Keratinocyte (primary cell): ENCODE measurements around the gene TRAPPC2L. TPM values are rescaled to one million over a fixed set of nuclear protein-coding genes. Genes with fewer than 3 reads are reported as not detected.

Experiments
- DNase-seq: peaks from one replicate; pipeline ENCODE4 v3.0.0-alpha.2; 2011; ENCODE audit warnings: low read depth, missing footprints, low spot score
- FAIRE-seq: peaks from 2 replicates; lab custom pipeline; 2011; peaks lifted over from hg19 to GRCh38; lab: Jason Lieb, UNC
- H2AFZ ChIP-seq: 2 replicates; pipeline ENCODE4 v1.6.0; 2012; ENCODE audit warnings: low read length, control low read depth, inconsistent platforms; ENCODE audit not compliant: control insufficient read depth
- H3K27ac ChIP-seq: 2 replicates; pipeline ENCODE4 v1.5.1; 2011; ENCODE audit warnings: low read length; ENCODE audit not compliant: control insufficient read depth, insufficient read depth
- H3K27me3 ChIP-seq: 3 replicates; pipeline ENCODE4 v1.6.0; 2011; ENCODE audit warnings: low read length; ENCODE audit not compliant: control insufficient read depth, insufficient read depth; ENCODE audit errors: extremely low read depth
- H3K36me3 ChIP-seq, 2 experiments: 2 replicates in 1 of 2; 3 replicates in 1 of 2; pipeline ENCODE4 v1.5.1; 2011; ENCODE audit warnings: low read length in 2 of 2, mild to moderate bottlenecking in 1 of 2; ENCODE audit not compliant: control insufficient read depth in 2 of 2, insufficient read depth in 2 of 2; ENCODE audit errors: extremely low read depth in 1 of 2
- H3K4me1 ChIP-seq: 3 replicates; pipeline ENCODE4 v1.5.1; 2011; ENCODE audit warnings: low read length; ENCODE audit not compliant: control insufficient read depth, insufficient read depth; ENCODE audit errors: extremely low read depth
- H3K4me2 ChIP-seq: 3 replicates; pipeline ENCODE4 v1.6.0; 2011; ENCODE audit warnings: low read depth, low read length; ENCODE audit not compliant: control insufficient read depth, insufficient read depth; ENCODE audit errors: extremely low read depth
- H3K4me3 ChIP-seq, 3 experiments: fragments of 200-600 bp in 1 of 3; sonication (generic) in 1 of 3; 2 replicates in 2 of 3; 3 replicates in 1 of 3; pipeline ENCODE4 v1.5.1; 2011 to 2016; ENCODE audit warnings: low read length in 3 of 3, mild to moderate bottlenecking in 3 of 3, control low read depth in 2 of 3, inconsistent platforms in 1 of 3, low read depth in 1 of 3, mixed read lengths in 1 of 3, mixed run types in 1 of 3, moderate library complexity in 1 of 3; ENCODE audit not compliant: control insufficient read depth in 2 of 3, insufficient read depth in 2 of 3; ENCODE audit errors: extremely low read depth in 1 of 3
- H3K79me2 ChIP-seq: 2 replicates; pipeline ENCODE4 v1.6.0; 2012; ENCODE audit warnings: low read length; ENCODE audit not compliant: control insufficient read depth, insufficient read depth
- H3K9ac ChIP-seq: 3 replicates; pipeline ENCODE4 v1.6.0; 2011; ENCODE audit warnings: low read length; ENCODE audit not compliant: control insufficient read depth, insufficient read depth; ENCODE audit errors: extremely low read depth
- H3K9me1 ChIP-seq: 3 replicates; pipeline ENCODE4 v1.6.0; 2011; ENCODE audit warnings: low read length; ENCODE audit not compliant: control insufficient read depth, insufficient read depth; ENCODE audit errors: extremely low read depth
- H3K9me3 ChIP-seq: 2 replicates; pipeline ENCODE4 v1.5.1; 2012; ENCODE audit warnings: low read depth, low read length; ENCODE audit not compliant: control insufficient read depth
- H4K20me1 ChIP-seq: 3 replicates; pipeline ENCODE4 v1.6.0; 2011; ENCODE audit warnings: low read length; ENCODE audit not compliant: control insufficient read depth, insufficient read depth; ENCODE audit errors: extremely low read depth
- EZH2 ChIP-seq: IDR thresholded peaks from one replicate; pipeline ENCODE4 v1.6.1; 2012; ENCODE audit warnings: inconsistent platforms, mild to moderate bottlenecking, low read length, moderate library complexity
- dilution Hi-C: fragments of 300-500 bp; cut with MboI; formaldehyde crosslinking; loops from one replicate; pipeline ENCODE4 v1.7.0; 2020; ENCODE audit warnings: low sequenced_read_pairs; ENCODE audit not compliant: extremely low pct_ligation_motif_present
- polyA plus RNA-seq, 5 experiments: library from polyadenylated mRNA; depleted of rRNA in 3 of 5; stranded (reverse) in 3 of 5; stranded (forward) in 1 of 5; unstranded in 1 of 5; fragments of >200 nt; gene quantifications; 1 replicate in 1 of 5; 2 replicates in 3 of 5; 3 replicates in 1 of 5; pipeline versions ENCODE4 v1.2.1 to v1.2.3, GENCODE V29; 2011 to 2012; ENCODE audit warnings: missing spikeins in 2 of 5, low read depth in 1 of 5, low replicate concordance in 1 of 5
- TF ChIP-seq, protein P1 (sequence below), 3 experiments: IDR thresholded peaks in 1 of 3; conservative IDR thresholded peaks in 1 of 3; optimal IDR thresholded peaks in 1 of 3; 2 replicates in 2 of 3; 3 replicates in 1 of 3; pipeline versions ENCODE3 to v1.5.1; 2011; ENCODE audit warnings: low read length in 3 of 3, mild to moderate bottlenecking in 3 of 3, moderate library complexity in 2 of 3, control low read depth in 1 of 3, inconsistent platforms in 1 of 3; ENCODE audit not compliant: insufficient read depth in 2 of 3; ENCODE audit errors: extremely low read depth in 1 of 3

Gene TRAPPC2L
- polyA plus RNA-seq, 1 donor (not counting 4 experiments of a cell fraction or from before 2014, with no cell fraction given): 139 TPM

DNA sequence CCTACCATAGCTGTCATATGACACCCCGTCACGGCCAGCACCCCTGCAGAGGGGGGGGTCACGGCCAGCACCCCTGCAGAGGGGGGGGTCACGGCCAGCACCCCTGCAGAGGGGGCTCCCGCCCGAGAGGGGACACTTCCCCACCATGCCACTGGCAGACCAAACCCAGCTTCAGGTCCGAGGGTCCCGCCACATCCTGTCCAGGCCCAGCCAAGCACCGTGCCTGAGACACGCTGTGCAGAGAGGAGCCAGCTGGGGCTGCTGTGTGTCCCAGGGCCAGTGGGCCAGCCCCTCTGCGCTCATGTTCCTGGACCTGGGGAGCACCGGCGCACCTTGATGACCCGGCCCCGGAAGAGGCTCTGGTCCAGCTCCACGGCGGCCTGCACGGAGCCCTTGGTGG lies 7.6 kb downstream of the TRAPPC2L start:
- no peak overlapping the region for H3K4me2 ChIP-seq
- no peaks in the 10 kb centered on the region for H4K20me1 ChIP-seq
- dilution Hi-C loops: no loop called here
- no peak overlapping the region for H3K9ac ChIP-seq
- DNase-seq: no peak
- no peak overlapping the region for H3K4me3 ChIP-seq
- H3K79me2 ChIP-seq: no peaks in the 10 kb centered on the region
- TF ChIP-seq, protein P1, sequence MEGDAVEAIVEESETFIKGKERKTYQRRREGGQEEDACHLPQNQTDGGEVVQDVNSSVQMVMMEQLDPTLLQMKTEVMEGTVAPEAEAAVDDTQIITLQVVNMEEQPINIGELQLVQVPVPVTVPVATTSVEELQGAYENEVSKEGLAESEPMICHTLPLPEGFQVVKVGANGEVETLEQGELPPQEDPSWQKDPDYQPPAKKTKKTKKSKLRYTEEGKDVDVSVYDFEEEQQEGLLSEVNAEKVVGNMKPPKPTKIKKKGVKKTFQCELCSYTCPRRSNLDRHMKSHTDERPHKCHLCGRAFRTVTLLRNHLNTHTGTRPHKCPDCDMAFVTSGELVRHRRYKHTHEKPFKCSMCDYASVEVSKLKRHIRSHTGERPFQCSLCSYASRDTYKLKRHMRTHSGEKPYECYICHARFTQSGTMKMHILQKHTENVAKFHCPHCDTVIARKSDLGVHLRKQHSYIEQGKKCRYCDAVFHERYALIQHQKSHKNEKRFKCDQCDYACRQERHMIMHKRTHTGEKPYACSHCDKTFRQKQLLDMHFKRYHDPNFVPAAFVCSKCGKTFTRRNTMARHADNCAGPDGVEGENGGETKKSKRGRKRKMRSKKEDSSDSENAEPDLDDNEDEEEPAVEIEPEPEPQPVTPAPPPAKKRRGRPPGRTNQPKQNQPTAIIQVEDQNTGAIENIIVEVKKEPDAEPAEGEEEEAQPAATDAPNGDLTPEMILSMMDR (optimal IDR thresholded peaks at IDR 0.05 in 1 of 3, IDR thresholded peaks at IDR 0.05 in 1 of 3, conservative IDR thresholded peaks at IDR 0.05 in 1 of 3; ENCODE audit: extremely low read depth in 1 of 3, insufficient read depth in 2 of 3, low read length in 3 of 3): no peak
- TF ChIP-seq EZH2: no peak
- FAIRE-seq: no peak
- peaks cover 17% of the 10 kb centered on the region for H3K27me3 ChIP-seq
- H3K27ac ChIP-seq: no peak overlapping the region
- H3K9me1 ChIP-seq: no peaks in the 10 kb centered on the region
- H3K9me3 ChIP-seq: no peaks in the 10 kb centered on the region
- peaks cover under 1 to 18% of the 10 kb centered on the region in 2 experiments for H3K36me3 ChIP-seq
- no peaks in the 10 kb centered on the region for H3K4me1 ChIP-seq
- H2AFZ ChIP-seq: no peak overlapping the region

DNA sequence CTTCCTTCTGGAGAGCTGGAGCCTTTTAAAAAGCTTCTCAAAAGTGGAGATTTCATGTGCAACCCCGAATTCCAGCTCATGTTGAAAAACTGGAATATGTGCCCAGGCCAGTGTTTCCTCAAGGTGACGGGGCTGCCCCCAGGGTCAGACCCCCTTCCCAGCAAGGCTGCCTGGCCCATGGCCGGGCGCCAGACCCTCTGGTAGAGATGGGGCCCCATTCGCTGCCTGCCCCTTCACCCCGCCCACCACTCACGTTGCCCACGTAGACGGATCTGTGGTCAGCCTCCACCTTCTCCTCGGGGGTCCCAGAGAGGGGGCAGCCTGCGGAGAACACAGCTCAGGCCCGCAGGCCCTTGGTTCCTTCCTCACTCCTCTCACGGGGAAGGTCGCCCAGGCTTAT lies 8.4 kb downstream of the TRAPPC2L start:
- Histone ChIP-seq H3K9ac (no peak overlapping the region), H3K9me3 (no peaks in the 10 kb centered on the region), H3K36me3 (peaks cover 0 to 11% of the 10 kb centered on the region in 2 experiments), H3K4me3 (no peak overlapping the region), H4K20me1 (no peaks in the 10 kb centered on the region), H3K9me1 (no peaks in the 10 kb centered on the region), H3K79me2 (no peaks in the 10 kb centered on the region), H3K4me2 (no peak overlapping the region), H3K27me3 (peaks cover 21% of the 10 kb centered on the region), H3K27ac (no peak overlapping the region), H2AFZ (no peak overlapping the region), H3K4me1 (no peaks in the 10 kb centered on the region)
- TF ChIP-seq EZH2: no peak
- TF ChIP-seq, protein P1 (optimal IDR thresholded peaks at IDR 0.05 in 1 of 3, IDR thresholded peaks at IDR 0.05 in 1 of 3, conservative IDR thresholded peaks at IDR 0.05 in 1 of 3; ENCODE audit: extremely low read depth in 1 of 3, insufficient read depth in 2 of 3, low read length in 3 of 3): no peak
- dilution Hi-C loops: no loop called here
- FAIRE-seq: no peak
- no peak for DNase-seq
